D721Med (cell line): ENCODE measurements around the gene CORO2B.
"Not testable (repeated sequence)": the region's sequence is repeated elsewhere in the genome, so short reads cannot be mapped to it uniquely, and the experiment has no call there.

Source experiments
- DNase-seq: peaks from one replicate; pipeline ENCODE4 v3.0.0; 2011; ENCODE audit warnings: low spot score; ENCODE audit not compliant: insufficient read length
- FAIRE-seq: peaks from 2 replicates; lab custom pipeline; 2011; peaks lifted over from hg19 to GRCh38; lab: Jason Lieb, UNC
- TF ChIP-seq, protein P1 (sequence below): IDR thresholded peaks from 2 replicates; pipeline ENCODE4 v1.5.1; 2012; ENCODE audit warnings: mild to moderate bottlenecking, control low read depth; ENCODE audit not compliant: insufficient read depth; ENCODE audit errors: missing control alignments

Gene CORO2B

GRCh38 chr15:68739390-68740080, 160.7 kb downstream of the CORO2B start:
- TF ChIP-seq, protein P1, sequence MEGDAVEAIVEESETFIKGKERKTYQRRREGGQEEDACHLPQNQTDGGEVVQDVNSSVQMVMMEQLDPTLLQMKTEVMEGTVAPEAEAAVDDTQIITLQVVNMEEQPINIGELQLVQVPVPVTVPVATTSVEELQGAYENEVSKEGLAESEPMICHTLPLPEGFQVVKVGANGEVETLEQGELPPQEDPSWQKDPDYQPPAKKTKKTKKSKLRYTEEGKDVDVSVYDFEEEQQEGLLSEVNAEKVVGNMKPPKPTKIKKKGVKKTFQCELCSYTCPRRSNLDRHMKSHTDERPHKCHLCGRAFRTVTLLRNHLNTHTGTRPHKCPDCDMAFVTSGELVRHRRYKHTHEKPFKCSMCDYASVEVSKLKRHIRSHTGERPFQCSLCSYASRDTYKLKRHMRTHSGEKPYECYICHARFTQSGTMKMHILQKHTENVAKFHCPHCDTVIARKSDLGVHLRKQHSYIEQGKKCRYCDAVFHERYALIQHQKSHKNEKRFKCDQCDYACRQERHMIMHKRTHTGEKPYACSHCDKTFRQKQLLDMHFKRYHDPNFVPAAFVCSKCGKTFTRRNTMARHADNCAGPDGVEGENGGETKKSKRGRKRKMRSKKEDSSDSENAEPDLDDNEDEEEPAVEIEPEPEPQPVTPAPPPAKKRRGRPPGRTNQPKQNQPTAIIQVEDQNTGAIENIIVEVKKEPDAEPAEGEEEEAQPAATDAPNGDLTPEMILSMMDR: no peak
- DNase-seq: no peak
- no peak for FAIRE-seq

- TF ChIP-seq, protein P1: no peak
- DNase-seq: no peak
- no peak for FAIRE-seq
These were observed 164.5 kb downstream of the CORO2B start for GRCh38 chr15:68743256-68743655.

DNA sequence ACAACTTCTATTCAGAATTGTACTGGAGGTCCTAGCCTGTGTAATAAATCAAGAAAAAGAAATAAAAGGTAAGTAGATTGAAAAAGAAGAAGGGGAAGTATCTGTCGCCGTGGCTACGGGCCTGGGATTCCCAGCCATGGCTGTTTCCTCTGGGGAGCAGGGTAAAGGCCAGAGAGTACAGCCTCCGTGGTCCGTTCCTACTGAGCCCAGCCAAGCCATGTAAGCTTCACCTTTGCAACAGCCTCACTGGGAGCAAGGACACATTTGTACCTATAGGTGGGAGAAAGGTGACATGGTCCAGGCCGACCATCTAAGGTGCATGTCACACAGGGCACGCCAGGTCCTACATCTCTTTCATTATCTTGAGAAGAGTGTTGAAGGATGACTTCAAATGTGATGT, 170.6 kb downstream of the CORO2B start:
- FAIRE-seq (no peak), DNase-seq (no peak)
- TF ChIP-seq, protein P1: no peak

GRCh38 chr15:68749793-68750192, 171.0 kb downstream of the CORO2B start:
- FAIRE-seq (no peak), DNase-seq (no peak)
- TF ChIP-seq, protein P1: no peak

GRCh38 chr15:68751622-68752021, 172.8 kb downstream of the CORO2B start:
- no peak for DNase-seq
- TF ChIP-seq, protein P1: no peak
- FAIRE-seq: no peak

DNA sequence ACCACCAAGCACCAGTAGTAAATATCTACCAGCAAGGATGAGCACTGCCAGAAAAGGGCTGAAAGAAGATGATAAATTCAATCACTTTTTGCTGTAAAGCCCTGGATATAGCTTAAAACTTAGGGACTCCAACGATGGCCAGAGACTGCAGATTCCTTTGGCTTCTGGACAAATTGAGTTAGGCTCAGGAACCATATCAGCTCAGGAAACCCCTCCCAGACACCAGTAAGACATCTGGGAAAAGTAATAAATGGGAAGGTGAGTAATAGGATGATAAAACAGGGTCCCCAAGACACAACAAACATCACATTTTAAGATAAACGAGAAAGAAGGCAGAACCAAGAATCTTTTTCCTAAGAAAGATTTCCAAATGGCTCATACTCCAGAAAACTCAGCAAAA, 176.9 kb downstream of the CORO2B start:
- DNase-seq (no peak), FAIRE-seq (no peak)
- TF ChIP-seq, protein P1: no peak

DNA sequence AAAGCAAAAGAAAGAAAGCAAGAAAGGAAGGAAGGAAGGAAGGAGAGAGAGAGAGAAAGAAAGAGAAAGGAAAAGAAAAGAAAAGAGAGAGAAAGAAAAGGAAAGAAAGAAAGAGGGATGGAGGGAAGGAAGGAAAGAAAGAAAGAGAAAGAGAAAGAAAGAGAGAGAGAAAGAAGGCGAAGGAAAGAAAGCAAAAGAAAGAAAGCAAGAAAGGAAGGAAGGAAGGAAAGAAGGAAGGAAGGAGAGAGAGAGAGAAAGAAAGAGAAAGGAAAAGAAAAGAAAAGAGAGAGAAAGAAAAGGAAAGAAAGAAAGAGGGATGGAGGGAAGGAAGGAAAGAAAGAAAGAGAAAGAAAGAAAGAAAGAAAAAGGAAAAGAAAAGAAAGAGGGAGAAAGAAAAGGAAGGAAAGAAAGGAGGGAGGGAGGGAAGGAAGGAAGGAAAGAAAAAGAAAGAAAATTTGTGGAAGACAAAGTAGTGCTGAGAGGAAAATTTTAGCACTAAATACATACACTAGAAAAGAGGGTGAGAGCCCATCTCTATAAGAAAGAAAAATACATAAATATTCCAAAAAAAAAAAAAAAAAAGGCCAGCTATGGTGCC, 181.3 kb downstream of the CORO2B start:
- DNase-seq, FAIRE-seq: not testable (repeated sequence)
